ENCODE data around the gene PDE4C. TPM values are rescaled to one million over a fixed set of nuclear protein-coding genes. Genes with fewer than 3 reads are reported as not detected.

Gene PDE4C
- total RNA-seq, 2 donors from 2014 or later, result 0.27 to 1.6 TPM

GRCh38 chr19:18176367-18177310 is 49.6 kb downstream of the PDE4C start:
- no peaks in the 10 kb centered on the region for H3K9me3 ChIP-seq
- no peaks in the 10 kb centered on the region for H3K4me1 ChIP-seq (replicated peaks)
- TF ChIP-seq POLR2A (IDR thresholded peaks at IDR 0.05) (no peak), POLR2AphosphoS5 (IDR thresholded peaks at IDR 0.05) (no peak), CTCF (IDR thresholded peaks at IDR 0.05) (no peak)
- WGBS, result 89% methylated on average over 19 of the region's 19 CpGs
- no peaks in the 10 kb centered on the region for H3K27me3 ChIP-seq (replicated peaks; ENCODE audit: insufficient read depth)
- no peak overlapping the region for H3K4me3 ChIP-seq
- H3K27ac ChIP-seq, result no peak overlapping the region
- no peak for DNase-seq (ENCODE audit: low spot score)
- no peaks in the 10 kb centered on the region for H3K36me3 ChIP-seq
- intact Hi-C loops (cut with DNase I), result no loop called here

GRCh38 chr19:18174983-18175382 is 51.3 kb downstream of the PDE4C start:
- H3K27ac ChIP-seq, result no peak overlapping the region
- WGBS, result 89% methylated on average over 11 of the region's 11 CpGs
- H3K4me3 ChIP-seq, result no peak overlapping the region
- no peaks in the 10 kb centered on the region for H3K4me1 ChIP-seq (replicated peaks)
- intact Hi-C loops (cut with DNase I), result no loop called here
- H3K9me3 ChIP-seq, result no peaks in the 10 kb centered on the region
- no peak for DNase-seq (ENCODE audit: low spot score)
- no peaks in the 10 kb centered on the region for H3K36me3 ChIP-seq
- no peaks in the 10 kb centered on the region for H3K27me3 ChIP-seq (replicated peaks; ENCODE audit: insufficient read depth)
- no peak for TF ChIP-seq POLR2AphosphoS5 (IDR thresholded peaks at IDR 0.05)
- TF ChIP-seq CTCF (IDR thresholded peaks at IDR 0.05), result no peak
- TF ChIP-seq POLR2A (IDR thresholded peaks at IDR 0.05), result no peak

Other genes starting within 250 kb of the PDE4C start
- gene ARRDC2, start 218.3 kb downstream of the PDE4C start, total RNA-seq, result 10 to 100 TPM; 57.1 to 75.9 TPM
- gene IL12RB1, start 139.5 kb downstream of the PDE4C start, total RNA-seq, result under 1 TPM; 0.62 to 0.73 TPM
- 10 to 100 TPM in 1 of 2 donors, 1 to 10 TPM in 1; 6.1 to 10.8 TPM for gene MAST3, start 128.7 kb downstream of the PDE4C start, total RNA-seq
- 10 to 100 TPM; 41.3 to 71.6 TPM for gene PIK3R2, start 73.3 kb downstream of the PDE4C start, total RNA-seq
- gene IFI30, start 52.6 kb downstream of the PDE4C start, total RNA-seq, result 10 to 100 TPM; 20.9 to 22.5 TPM
- gene MPV17L2, start 33.2 kb downstream of the PDE4C start, total RNA-seq, result 10 to 100 TPM in 1 of 2 donors, 1 to 10 TPM in 1; 8.5 to 21.1 TPM
- 1 to 10 TPM; 2.5 to 6.0 TPM for gene RAB3A, start 22.4 kb downstream of the PDE4C start, total RNA-seq
- 10 to 100 TPM in 1 of 2 donors, 1 to 10 TPM in 1; 4.1 to 19.5 TPM for gene IQCN, start 48.0 kb upstream of the PDE4C start, total RNA-seq
- 100 to 1,000 TPM; 521 to 844 TPM for gene JUND, start 55.2 kb upstream of the PDE4C start, total RNA-seq
- gene LSM4, start 96.6 kb upstream of the PDE4C start, total RNA-seq, result 100 to 1,000 TPM; 157 to 215 TPM
- 10 to 100 TPM; 18.0 to 37.3 TPM for gene PGPEP1, start 114.2 kb upstream of the PDE4C start, total RNA-seq
- 100 to 1,000 TPM in 1 of 2 donors, 10 to 100 TPM in 1; 49.6 to 136 TPM for gene GDF15, start 159.7 kb upstream of the PDE4C start, total RNA-seq
- 1 to 10 TPM; 1.6 to 5.5 TPM for gene LRRC25, start 171.2 kb upstream of the PDE4C start, total RNA-seq
- gene SSBP4, start 193.0 kb upstream of the PDE4C start, total RNA-seq, result 100 to 1,000 TPM in 1 of 2 donors, 10 to 100 TPM in 1; 71.5 to 120 TPM
- 100 to 1,000 TPM in 1 of 2 donors, 10 to 100 TPM in 1; 71.6 to 690 TPM for gene ISYNA1, start 211.7 kb upstream of the PDE4C start, total RNA-seq

Measured in prostate gland (tissue), 2 donors.